IMR-90 (cell line): ENCODE data around the gene SDK1. TPM values are rescaled to one million over a fixed set of nuclear protein-coding genes. Genes with fewer than 3 reads are reported as not detected.

Source experiments
- ATAC-seq: fragments of 200-7000 bp; cut with Tn5 transposase; 2 replicates; pipeline ENCODE4 v1.9.1; 2020; ENCODE audit warnings: low read depth, mild to moderate bottlenecking, moderate library complexity
- BruUV-seq: library from RNA; stranded (reverse); fragments of 400-500 nt; replicated peaks from 2 replicates; lab custom pipeline; 2021; lab: Mats Ljungman, UMichigan
- CTCF ChIA-PET: fragments of 300-600 bp; formaldehyde crosslinking; extraction: SDS; loops from one replicate; lab custom pipeline; 2021; ENCODE audit warnings: antibody characterized with exemption; lab: Yijun Ruan, JAX
- POLR2A ChIA-PET: fragments of 300-600 bp; sonication (Branson Sonifier 250); formaldehyde crosslinking; loops from one replicate; lab custom pipeline; 2022; ENCODE audit warnings: antibody characterized with exemption; ENCODE audit not compliant: unreplicated experiment; lab: Charles Lee
- DNase-seq: peaks from one replicate; pipeline ENCODE4 v3.0.0; 2013
- H2AFZ ChIP-seq: replicated peaks from 2 replicates; pipeline ENCODE3; 2013; ENCODE audit warnings: low read length, mild to moderate bottlenecking; ENCODE audit not compliant: poor library complexity
- H2AK5ac ChIP-seq: 2 replicates; pipeline ENCODE4 v1.6.1; 2013; ENCODE audit warnings: low read depth, low read length, inconsistent platforms
- H2AK9ac ChIP-seq: replicated peaks from 2 replicates; pipeline ENCODE3; 2013; ENCODE audit warnings: mild to moderate bottlenecking, low read depth, low read length, moderate library complexity; ENCODE audit not compliant: poor library complexity
- H2BK120ac ChIP-seq: 2 replicates; pipeline ENCODE4 v1.6.1; 2013; ENCODE audit warnings: low read depth, low read length, inconsistent platforms
- H2BK15ac ChIP-seq: 3 replicates; pipeline ENCODE4 v1.6.1; 2013; ENCODE audit warnings: low read depth, low read length, inconsistent platforms
- H2BK20ac ChIP-seq: 2 replicates; pipeline ENCODE4 v1.6.1; 2013; ENCODE audit warnings: low read depth, mild to moderate bottlenecking, inconsistent platforms, low read length, moderate library complexity
- H2BK5ac ChIP-seq: 2 replicates; pipeline ENCODE4 v1.6.1; 2013; ENCODE audit warnings: mild to moderate bottlenecking, low read depth, low read length, inconsistent platforms; ENCODE audit not compliant: poor library complexity, severe bottlenecking
- H3K14ac ChIP-seq: replicated peaks from 2 replicates; pipeline ENCODE4 v1.6.1; 2013; ENCODE audit warnings: low read depth, low read length, inconsistent platforms
- H3K18ac ChIP-seq: 2 replicates; pipeline ENCODE4 v1.6.1; 2013; ENCODE audit warnings: low read depth, low read length, control low read depth
- H3K23ac ChIP-seq: 2 replicates; pipeline ENCODE4 v1.6.1; 2013; ENCODE audit warnings: low read depth, low read length, inconsistent platforms
- H3K27ac ChIP-seq: 2 replicates; pipeline ENCODE4 v1.5.1; 2013; ENCODE audit warnings: mild to moderate bottlenecking, control low read depth, low read length; ENCODE audit not compliant: insufficient read depth
- H3K27me3 ChIP-seq: 2 replicates; pipeline ENCODE4 v1.6.1; 2013; ENCODE audit warnings: low read length; ENCODE audit not compliant: control insufficient read depth, insufficient read depth
- H3K36me3 ChIP-seq: 2 replicates; pipeline ENCODE4 v1.6.1; 2013; ENCODE audit warnings: low read length, mixed read lengths; ENCODE audit not compliant: control insufficient read depth, insufficient read depth
- H3K4ac ChIP-seq: 2 replicates; pipeline ENCODE4 v1.6.1; 2013; ENCODE audit warnings: low read depth, low read length, inconsistent platforms
- H3K4me1 ChIP-seq: 2 replicates; pipeline ENCODE4 v1.6.1; 2013; ENCODE audit warnings: low read length, mixed read lengths; ENCODE audit not compliant: control insufficient read depth, insufficient read depth
- H3K4me2 ChIP-seq: 2 replicates; pipeline ENCODE4 v1.6.1; 2013; ENCODE audit warnings: low read depth, mild to moderate bottlenecking, control low read depth, low read length, moderate library complexity
- H3K4me3 ChIP-seq: 2 replicates; pipeline ENCODE4 v1.5.1; 2013; ENCODE audit warnings: low read depth, mild to moderate bottlenecking, control low read depth, low read length, moderate library complexity; ENCODE audit not compliant: insufficient read depth
- H3K56ac ChIP-seq: 2 replicates; pipeline ENCODE4 v1.6.1; 2013; ENCODE audit warnings: low read length, inconsistent platforms; ENCODE audit not compliant: insufficient read depth; ENCODE audit errors: extremely low read depth
- H3K79me1 ChIP-seq, 2 experiments: 2 replicates each; pipeline ENCODE4 v1.6.1; 2013; ENCODE audit warnings: low read length in 2 of 2, inconsistent platforms in 1 of 2, low read depth in 1 of 2
- H3K9ac ChIP-seq: 2 replicates; pipeline ENCODE4 v1.6.1; 2013; ENCODE audit warnings: low read depth, low read length, control low read depth
- H3K9me1 ChIP-seq: 2 replicates; pipeline ENCODE4 v1.6.1; 2013; ENCODE audit warnings: low read length, inconsistent platforms; ENCODE audit not compliant: insufficient read depth
- H3K9me3 ChIP-seq: 2 replicates; pipeline ENCODE4 v1.6.1; 2013; ENCODE audit warnings: low read length; ENCODE audit not compliant: control insufficient read depth, insufficient read depth
- H4K20me1 ChIP-seq: 2 replicates; pipeline ENCODE4 v1.6.1; 2013; ENCODE audit warnings: low read length, inconsistent platforms; ENCODE audit not compliant: insufficient read depth
- H4K5ac ChIP-seq: 2 replicates; pipeline ENCODE4 v1.6.1; 2013; ENCODE audit warnings: mild to moderate bottlenecking, low read depth, low read length, control low read depth
- H4K8ac ChIP-seq, 2 experiments: 2 replicates each; pipeline ENCODE4 v1.6.1; 2013; ENCODE audit warnings: low read depth in 2 of 2, low read length in 2 of 2, control low read depth in 1 of 2, inconsistent platforms in 1 of 2
- H4K91ac ChIP-seq: 2 replicates; pipeline ENCODE4 v1.6.1; 2013; ENCODE audit warnings: low read depth, low read length, inconsistent platforms; ENCODE audit not compliant: insufficient read depth
- WGBS, 2 experiments: methylation state at CpG; one replicate each; pipeline versions ENCODE4 v1.1.5 to v1.1.7; 2013; ENCODE audit warnings: missing lambda C conversion rate in 2 of 2; ENCODE audit not compliant: insufficient read length in 1 of 2; ENCODE audit errors: extremely low coverage in 2 of 2; 5-methylcytosine and 5-hydroxymethylcytosine counted together
- dilution Hi-C: fragments of 300-500 bp; cut with HindIII; formaldehyde crosslinking; loops from one replicate; pipeline ENCODE4 v1.14.3; 2018; ENCODE audit warnings: low sequenced_read_pairs; ENCODE audit not compliant: unreplicated experiment
- in situ Hi-C: fragments of 300-500 bp; cut with MboI; formaldehyde crosslinking; loops from 3 replicates; pipeline ENCODE4 v1.14.3; 2019; ENCODE audit warnings: low sequenced_read_pairs, inconsistent platforms, mixed read lengths
- intact Hi-C: fragments of 100-400 bp; cut with micrococcal nuclease; formaldehyde crosslinking; loops from 2 replicates; pipeline ENCODE4 v1.10.0; 2022
- polyA plus RNA-seq, 3 experiments: library from polyadenylated mRNA; depleted of rRNA; stranded (reverse); fragments of >200 nt; gene quantifications; 2 replicates each; pipeline ENCODE4 v1.2.3, GENCODE V29; 2012; ENCODE audit warnings: low replicate concordance in 1 of 3
- total RNA-seq: library from RNA; depleted of rRNA; stranded (reverse); fragments of >200 nt; gene quantifications from 2 replicates; pipeline ENCODE4 v1.2.3, GENCODE V29; 2012
- TF ChIP-seq, protein P1 (sequence below): fragments of 150-350 bp; IDR thresholded peaks from 2 replicates; pipeline ENCODE4 v1.6.1; 2017; ENCODE audit warnings: mild to moderate bottlenecking, antibody characterized with exemption, low read length, low read depth

SDK1 gene
- total and polyA plus RNA-seq, 2 of the 4 experiments (the other 2 are of a cell fraction), result 1.5 to 1.6 TPM

DNA sequence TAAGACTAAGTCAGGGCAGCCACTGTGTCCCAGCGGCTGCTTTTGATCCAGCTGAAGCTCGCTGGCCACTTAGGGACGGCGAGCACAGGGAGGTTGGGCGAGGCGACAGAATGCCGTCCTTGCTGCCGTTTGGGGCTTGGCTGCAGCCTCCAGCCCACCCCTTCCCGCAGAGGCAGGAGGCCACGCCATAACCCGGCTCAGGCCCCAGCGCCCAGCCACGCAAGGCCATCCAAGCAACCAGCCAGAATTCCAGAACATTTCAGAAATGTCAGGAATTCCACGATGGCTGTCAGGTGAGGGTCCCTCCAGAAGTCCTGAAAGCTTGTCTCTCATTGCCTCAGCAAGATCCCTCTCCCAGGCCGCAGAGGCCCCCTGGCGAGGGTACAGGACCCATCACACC lies 901.9 kb downstream of the SDK1 start:
- no peak overlapping the region for H4K91ac ChIP-seq
- CTCF ChIA-PET, result no interaction called here
- no peak overlapping the region for H2BK20ac ChIP-seq
- TF ChIP-seq, protein P1, sequence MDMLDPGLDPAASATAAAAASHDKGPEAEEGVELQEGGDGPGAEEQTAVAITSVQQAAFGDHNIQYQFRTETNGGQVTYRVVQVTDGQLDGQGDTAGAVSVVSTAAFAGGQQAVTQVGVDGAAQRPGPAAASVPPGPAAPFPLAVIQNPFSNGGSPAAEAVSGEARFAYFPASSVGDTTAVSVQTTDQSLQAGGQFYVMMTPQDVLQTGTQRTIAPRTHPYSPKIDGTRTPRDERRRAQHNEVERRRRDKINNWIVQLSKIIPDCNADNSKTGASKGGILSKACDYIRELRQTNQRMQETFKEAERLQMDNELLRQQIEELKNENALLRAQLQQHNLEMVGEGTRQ, result no peak
- in situ Hi-C loops, result no loop called here
- no peaks in the 10 kb centered on the region for H3K79me1 ChIP-seq
- H2AK5ac ChIP-seq, result no peak overlapping the region
- peaks cover 29% of the 10 kb centered on the region for H3K9me3 ChIP-seq
- H2AFZ ChIP-seq, result no peak overlapping the region
- H3K9me1 ChIP-seq, result no peaks in the 10 kb centered on the region
- H3K27ac ChIP-seq, result no peak overlapping the region
- H3K27me3 ChIP-seq, result no peaks in the 10 kb centered on the region
- POLR2A ChIA-PET, result no interaction called here
- H4K8ac ChIP-seq, result no peak overlapping the region
- H2BK5ac ChIP-seq, result no peak overlapping the region
- no peak overlapping the region for H4K5ac ChIP-seq
- dilution Hi-C loops, result no loop called here
- no peak overlapping the region for H3K14ac ChIP-seq
- no peak overlapping the region for H3K56ac ChIP-seq
- H2BK120ac ChIP-seq, result no peak overlapping the region
- H3K36me3 ChIP-seq, result no peaks in the 10 kb centered on the region
- BruUV-seq, result no TSS peak
- no peak overlapping the region for H3K18ac ChIP-seq
- no peak overlapping the region for H2BK15ac ChIP-seq
- H3K4ac ChIP-seq, result no peak overlapping the region
- ATAC-seq (no peak), DNase-seq (no peak)
- H2AK9ac ChIP-seq, result no peak overlapping the region
- H3K4me3 ChIP-seq, result no peak overlapping the region
- no peak overlapping the region for H3K9ac ChIP-seq
- no peaks in the 10 kb centered on the region for H4K20me1 ChIP-seq
- no peak overlapping the region for H3K4me2 ChIP-seq
- no peak overlapping the region for H3K23ac ChIP-seq
- intact Hi-C loops, result no loop called here
- WGBS, 2 experiments, result 72% methylated on average over 14 of the region's 16 CpGs; no CpG with 5 or more reads in 1 of the 2 experiments
- no peaks in the 10 kb centered on the region for H3K4me1 ChIP-seq
